ENCODE results near the gene TRAT1. TPM values are rescaled to one million over a fixed set of nuclear protein-coding genes. Genes with fewer than 3 reads are reported as not detected.

TRAT1 gene
- total and polyA plus RNA-seq, 2 of the 13 experiments (the other 11 are each of a cell fraction or from before 2014, with no cell fraction given), result not detected

GRCh38 chr3:108894981-108895380, 72.4 kb downstream of the TRAT1 start:
- intact Hi-C loops (cut with micrococcal nuclease; ENCODE audit: unreplicated experiment) (no loop called here), in situ Hi-C loops (cut with HindIII; ENCODE audit: extremely low pct_ligation_motif_present, low pct_unique_long_range_greater_than_20kb) (no loop called here)
- CTCF ChIA-PET (ENCODE audit: low intra/inter-chr PET ratio, low total read pairs), result no interaction called here
- Histone ChIP-seq H3K4me1 (ENCODE audit: insufficient read depth, low read length) (no peaks in the 10 kb centered on the region), H3K79me2 (ENCODE audit: insufficient read depth, low read length) (no peaks in the 10 kb centered on the region), H4K20me1 (ENCODE audit: insufficient read depth, low read length) (no peaks in the 10 kb centered on the region), H3K36me3 (replicated peaks in 1 of 2; ENCODE audit: control insufficient read depth in 1 of 2, insufficient read depth in 2 of 2, low read length in 2 of 2) (no peaks in the 10 kb centered on the region), H3K4me3 (replicated peaks in 1 of 3; ENCODE audit: insufficient read depth in 1 of 3, low read depth in 2 of 3, low read length in 3 of 3) (no peak overlapping the region), H3K27me3 (ENCODE audit: control insufficient read depth in 1 of 2, insufficient read depth in 2 of 2, low read length in 2 of 2) (no peaks in the 10 kb centered on the region; a peak in 1 of 5 replicates), H3K27ac (ENCODE audit: extremely low read length, insufficient read depth, low read length) (no peak overlapping the region), H3K9ac (ENCODE audit: insufficient read depth, low read depth, low read length) (no peak overlapping the region), H3K9me3 (ENCODE audit: low read length) (no peaks in the 10 kb centered on the region), H3K4me2 (ENCODE audit: low read depth, low read length) (no peak overlapping the region), H2AFZ (ENCODE audit: low read length) (no peak overlapping the region)
- FAIRE-seq, result no peak
- DNase-seq (ENCODE audit: low spot score), result no peak
- WGBS (ENCODE audit: low lambda C conversion rate), result 9% methylated on average over 5 of the region's 5 CpGs
- no TSS peak for BruUV-seq (replicated peaks)
- POLR2A ChIA-PET, result no interaction called here
- TF ChIP-seq, protein P1, sequence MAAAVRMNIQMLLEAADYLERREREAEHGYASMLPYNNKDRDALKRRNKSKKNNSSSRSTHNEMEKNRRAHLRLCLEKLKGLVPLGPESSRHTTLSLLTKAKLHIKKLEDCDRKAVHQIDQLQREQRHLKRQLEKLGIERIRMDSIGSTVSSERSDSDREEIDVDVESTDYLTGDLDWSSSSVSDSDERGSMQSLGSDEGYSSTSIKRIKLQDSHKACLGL (CRISPR knock-in tag; IDR thresholded peaks at IDR 0.05), result no peak
- TF ChIP-seq SSRP1 (CRISPR knock-in tag; IDR thresholded peaks at IDR 0.05) (no peak), ZNF17 (CRISPR knock-in tag; IDR thresholded peaks at IDR 0.05) (no peak), SATB2 (CRISPR knock-in tag; IDR thresholded peaks at IDR 0.05) (no peak), ZSCAN25 (CRISPR knock-in tag; IDR thresholded peaks at IDR 0.05) (no peak), GZF1 (CRISPR knock-in tag; IDR thresholded peaks at IDR 0.05) (no peak)
- ATAC-seq, result no peak

- H3K27ac ChIP-seq (ENCODE audit: extremely low read length, insufficient read depth, low read length), result no peak overlapping the region
- no peak overlapping the region for H2AFZ ChIP-seq (ENCODE audit: low read length)
- POLR2A ChIA-PET, result no interaction called here
- H3K9ac ChIP-seq (ENCODE audit: insufficient read depth, low read depth, low read length), result no peak overlapping the region
- 8% methylated on average over 3 of the region's 3 CpGs for WGBS (ENCODE audit: low lambda C conversion rate)
- intact Hi-C loops (cut with micrococcal nuclease; ENCODE audit: unreplicated experiment) (no loop called here), in situ Hi-C loops (cut with HindIII; ENCODE audit: extremely low pct_ligation_motif_present, low pct_unique_long_range_greater_than_20kb) (no loop called here)
- H4K20me1 ChIP-seq (ENCODE audit: insufficient read depth, low read length), result no peaks in the 10 kb centered on the region
- DNase-seq (ENCODE audit: low spot score) (no peak), FAIRE-seq (no peak), ATAC-seq (no peak)
- no peak overlapping the region for H3K4me3 ChIP-seq (replicated peaks in 1 of 3; ENCODE audit: insufficient read depth in 1 of 3, low read depth in 2 of 3, low read length in 3 of 3)
- H3K9me3 ChIP-seq (ENCODE audit: low read length), result no peaks in the 10 kb centered on the region
- H3K36me3 ChIP-seq (replicated peaks in 1 of 2; ENCODE audit: control insufficient read depth in 1 of 2, insufficient read depth in 2 of 2, low read length in 2 of 2), result no peaks in the 10 kb centered on the region
- H3K27me3 ChIP-seq (ENCODE audit: control insufficient read depth in 1 of 2, insufficient read depth in 2 of 2, low read length in 2 of 2), result no peaks in the 10 kb centered on the region; a peak in 1 of 5 replicates
- TF ChIP-seq ZNF3 (CRISPR knock-in tag; IDR thresholded peaks at IDR 0.05) (no peak), MED1 (CRISPR knock-in tag; IDR thresholded peaks at IDR 0.05) (no peak)
- no peaks in the 10 kb centered on the region for H3K4me1 ChIP-seq (ENCODE audit: insufficient read depth, low read length)
- CTCF ChIA-PET (ENCODE audit: low intra/inter-chr PET ratio, low total read pairs), result no interaction called here
- BruUV-seq (replicated peaks), result no TSS peak
- no peaks in the 10 kb centered on the region for H3K79me2 ChIP-seq (ENCODE audit: insufficient read depth, low read length)
- no peak overlapping the region for H3K4me2 ChIP-seq (ENCODE audit: low read depth, low read length)
Measured at GRCh38 chr3:108897883-108898282, 75.3 kb downstream of the TRAT1 start.
